HEK293 (cell line): ENCODE measurements around the gene PAK5.

ENCODE experiments used
- HOXA7 ChIP-seq: sonication (generic); formaldehyde crosslinking; IDR thresholded peaks from 2 replicates; pipeline ENCODE4 v1.8.1; 2022; ENCODE audit warnings: missing genetic modification reagents, borderline replicate concordance
- REST ChIP-seq: fragments of 450-650 bp; formaldehyde crosslinking; IDR thresholded peaks from 2 replicates; pipeline ENCODE4 v1.5.1; 2016; ENCODE audit warnings: missing biosample characterization, missing genetic modification characterization
- ZBTB20 ChIP-seq: fragments of 450-650 bp; formaldehyde crosslinking; IDR thresholded peaks from 2 replicates; pipeline ENCODE4 v1.5.1; 2016; ENCODE audit warnings: missing biosample characterization, missing genetic modification characterization
- ZNF121 ChIP-seq: fragments of 450-650 bp; formaldehyde crosslinking; IDR thresholded peaks from 2 replicates; pipeline ENCODE4 v1.5.1; 2016; ENCODE audit warnings: missing biosample characterization, missing genetic modification characterization
- ZNF544 ChIP-seq: fragments of 450-650 bp; formaldehyde crosslinking; IDR thresholded peaks from 2 replicates; pipeline ENCODE4 v1.5.0; 2017; ENCODE audit warnings: missing biosample characterization, missing genetic modification characterization
- ZNF571 ChIP-seq: fragments of 450-650 bp; formaldehyde crosslinking; IDR thresholded peaks from 2 replicates; pipeline ENCODE4 v1.5.0; 2017; ENCODE audit warnings: missing biosample characterization, missing genetic modification characterization
- ZNF623 ChIP-seq: fragments of 450-650 bp; formaldehyde crosslinking; IDR thresholded peaks from 2 replicates; pipeline ENCODE4 v1.5.1; 2016; ENCODE audit warnings: missing biosample characterization, missing genetic modification characterization
- ZNF677 ChIP-seq: fragments of 450-650 bp; IDR thresholded peaks from 2 replicates; pipeline ENCODE4 v1.5.0; 2018; ENCODE audit warnings: missing biosample characterization, mild to moderate bottlenecking, missing genetic modification characterization, moderate library complexity
- ZNF792 ChIP-seq: fragments of 450-650 bp; formaldehyde crosslinking; IDR thresholded peaks from 2 replicates; pipeline ENCODE4 v1.5.1; 2016; ENCODE audit warnings: missing biosample characterization, missing genetic modification characterization
- TF ChIP-seq, protein P1 (sequence below): fragments of 450-650 bp; formaldehyde crosslinking; IDR thresholded peaks from 2 replicates; pipeline ENCODE4 v1.5.1; 2016; ENCODE audit warnings: missing biosample characterization, missing genetic modification characterization

DNA sequence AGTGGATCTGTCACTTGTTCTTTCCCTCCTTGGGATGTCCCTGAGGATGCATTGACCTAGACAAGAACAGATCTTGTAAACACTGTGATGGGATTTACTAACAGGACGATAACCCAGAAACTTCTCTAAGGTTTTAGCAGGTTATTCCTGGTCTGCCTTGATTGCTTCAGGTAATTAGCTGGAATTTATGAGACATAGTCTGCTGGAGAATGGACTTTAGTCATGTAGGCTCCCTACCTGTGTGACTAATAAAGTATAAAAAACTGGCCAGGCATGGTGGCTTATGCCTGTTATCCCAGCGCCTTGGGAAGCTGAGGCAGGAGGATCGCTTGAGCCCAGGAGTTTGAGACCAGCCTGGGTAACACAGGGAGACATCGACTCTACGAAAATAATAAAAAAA, 96.1 kb downstream of the PAK5 start:
- TF ChIP-seq ZNF121 (tag by site-specific recombination) (no peak), HOXA7 (CRISPR knock-in tag) (no peak), ZNF677 (tag by site-specific recombination) (no peak), ZNF792 (tag by site-specific recombination) (no peak), REST (tag by site-specific recombination) (no peak), ZBTB20 (tag by site-specific recombination) (no peak), ZNF623 (tag by site-specific recombination) (no peak), ZNF544 (tag by site-specific recombination) (no peak), ZNF571 (tag by site-specific recombination) (no peak)
- TF ChIP-seq, protein P1, sequence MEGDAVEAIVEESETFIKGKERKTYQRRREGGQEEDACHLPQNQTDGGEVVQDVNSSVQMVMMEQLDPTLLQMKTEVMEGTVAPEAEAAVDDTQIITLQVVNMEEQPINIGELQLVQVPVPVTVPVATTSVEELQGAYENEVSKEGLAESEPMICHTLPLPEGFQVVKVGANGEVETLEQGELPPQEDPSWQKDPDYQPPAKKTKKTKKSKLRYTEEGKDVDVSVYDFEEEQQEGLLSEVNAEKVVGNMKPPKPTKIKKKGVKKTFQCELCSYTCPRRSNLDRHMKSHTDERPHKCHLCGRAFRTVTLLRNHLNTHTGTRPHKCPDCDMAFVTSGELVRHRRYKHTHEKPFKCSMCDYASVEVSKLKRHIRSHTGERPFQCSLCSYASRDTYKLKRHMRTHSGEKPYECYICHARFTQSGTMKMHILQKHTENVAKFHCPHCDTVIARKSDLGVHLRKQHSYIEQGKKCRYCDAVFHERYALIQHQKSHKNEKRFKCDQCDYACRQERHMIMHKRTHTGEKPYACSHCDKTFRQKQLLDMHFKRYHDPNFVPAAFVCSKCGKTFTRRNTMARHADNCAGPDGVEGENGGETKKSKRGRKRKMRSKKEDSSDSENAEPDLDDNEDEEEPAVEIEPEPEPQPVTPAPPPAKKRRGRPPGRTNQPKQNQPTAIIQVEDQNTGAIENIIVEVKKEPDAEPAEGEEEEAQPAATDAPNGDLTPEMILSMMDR (tag by site-specific recombination) = no peak
